OCI-LY7 (cell line): ENCODE results near the gene IMMP2L. TPM values are rescaled to one million over a fixed set of nuclear protein-coding genes. Genes with fewer than 3 reads are reported as not detected.

Source experiments
- BruUV-seq: library from RNA; stranded (reverse); fragments of 400-500 nt; replicated peaks from 2 replicates; lab custom pipeline; 2021; lab: Mats Ljungman, UMichigan
- CTCF ChIA-PET: fragments of 300-600 bp; sonication (Branson Sonifier 250); formaldehyde crosslinking; loops from one replicate; lab custom pipeline; 2022; ENCODE audit warnings: antibody characterized with exemption; ENCODE audit not compliant: unreplicated experiment; lab: Charles Lee
- POLR2A ChIA-PET: fragments of 300-600 bp; sonication (Branson Sonifier 250); formaldehyde crosslinking; loops from one replicate; lab custom pipeline; 2022; ENCODE audit warnings: antibody characterized with exemption; lab: Charles Lee
- DNase-seq: peaks from one replicate; pipeline ENCODE4 v3.0.0-alpha.2; 2015; ENCODE audit warnings: low spot score
- H2AFZ ChIP-seq: fragments of 200-600 bp; sonication (generic), shearing (Covaris generic); 2 replicates; pipeline ENCODE4 v1.6.1; 2014; ENCODE audit warnings: mild to moderate bottlenecking, antibody characterized with exemption, low read length, moderate library complexity
- H3K27ac ChIP-seq: fragments of 200-600 bp; sonication (generic); 2 replicates; pipeline ENCODE4 v1.5.1; 2014; ENCODE audit warnings: mixed run types, low read depth, mild to moderate bottlenecking, moderate library complexity, low read length, inconsistent platforms; ENCODE audit not compliant: poor library complexity, severe bottlenecking
- H3K36me3 ChIP-seq: fragments of 200-600 bp; sonication (generic); 2 replicates; pipeline ENCODE4 v1.6.1; 2014; ENCODE audit warnings: mild to moderate bottlenecking, antibody characterized with exemption, low read length, moderate library complexity, mixed read lengths; ENCODE audit not compliant: insufficient read depth
- H3K4me1 ChIP-seq: fragments of 200-600 bp; sonication (generic); 2 replicates; pipeline ENCODE4 v1.5.1; 2014; ENCODE audit warnings: mild to moderate bottlenecking, low read length; ENCODE audit not compliant: insufficient read depth, poor library complexity, severe bottlenecking
- H3K4me2 ChIP-seq: fragments of 200-600 bp; sonication (generic); 2 replicates; pipeline ENCODE4 v1.6.1; 2014; ENCODE audit warnings: mild to moderate bottlenecking, low read length
- H3K4me3 ChIP-seq: fragments of 200-600 bp; sonication (generic); 2 replicates; pipeline ENCODE4 v1.5.1; 2014; ENCODE audit warnings: mild to moderate bottlenecking, low read depth, low read length; ENCODE audit not compliant: poor library complexity, severe bottlenecking
- H3K79me2 ChIP-seq: fragments of 200-600 bp; sonication (generic); 2 replicates; pipeline ENCODE4 v1.6.1; 2016; ENCODE audit warnings: low read depth, mild to moderate bottlenecking, low read length, moderate library complexity, mixed read lengths; ENCODE audit not compliant: insufficient read depth
- H3K9me2 ChIP-seq: fragments of 200-600 bp; sonication (generic); 2 replicates; pipeline ENCODE4 v1.6.1; 2016; ENCODE audit warnings: mild to moderate bottlenecking, low read length, mixed read lengths; ENCODE audit not compliant: insufficient read depth
- H3K9me3 ChIP-seq: fragments of 200-600 bp; sonication (generic); 2 replicates; pipeline ENCODE4 v1.6.1; 2014; ENCODE audit warnings: mild to moderate bottlenecking, mixed run types, low read length, mixed read lengths
- H4K20me1 ChIP-seq: fragments of 200-600 bp; sonication (generic); 2 replicates; pipeline ENCODE4 v1.6.1; 2014; ENCODE audit warnings: mild to moderate bottlenecking, antibody characterized with exemption, low read length, moderate library complexity, mixed read lengths; ENCODE audit not compliant: insufficient read depth
- EZH2phosphoT487 ChIP-seq: fragments of 200-600 bp; sonication (generic); IDR thresholded peaks from 2 replicates; pipeline ENCODE4 v1.6.1; 2018; ENCODE audit warnings: low read depth, borderline replicate concordance, mild to moderate bottlenecking, mixed run types, antibody characterized with exemption, low read length, moderate library complexity, mixed read lengths
- intact Hi-C: fragments of 100-400 bp; cut with micrococcal nuclease; formaldehyde crosslinking; loops from one replicate; pipeline ENCODE4 v1.10.0; 2022; ENCODE audit not compliant: unreplicated experiment
- total RNA-seq, 2 experiments: library from RNA; depleted of rRNA in 1 of 2; stranded (reverse); fragments of >200 nt in 1 of 2; shearing (Covaris generic) in 1 of 2; gene quantifications; 2 replicates each; pipeline ENCODE4 v1.2.3, GENCODE V29; 2014 to 2022
- TF ChIP-seq, protein P1 (sequence below): fragments of 200-600 bp; sonication (generic); conservative IDR thresholded peaks from 2 replicates; pipeline ENCODE4 v1.5.1; 2014; ENCODE audit warnings: mild to moderate bottlenecking, antibody characterized with exemption, low read length, moderate library complexity, mixed read lengths

Gene IMMP2L
- total RNA-seq, 2 experiments from 2014 or later, result 8.0 to 25.4 TPM

GRCh38 chr7:111521660-111522059 is 40.6 kb downstream of the IMMP2L start:
- Histone ChIP-seq H3K79me2 (no peaks in the 10 kb centered on the region), H2AFZ (no peak overlapping the region), H3K4me3 (no peak overlapping the region), H3K9me3 (no peaks in the 10 kb centered on the region), H3K9me2 (no peaks in the 10 kb centered on the region), H3K36me3 (0 out of 2 replicates have a peak, but pooled peaks cover 3% of the 10 kb centered on the region), H3K4me1 (peaks cover 5% of the 10 kb centered on the region), H3K27ac (no peak overlapping the region), H4K20me1 (no peaks in the 10 kb centered on the region), H3K4me2 (no peak overlapping the region)
- BruUV-seq, result no TSS peak
- intact Hi-C loops, result no loop called here
- TF ChIP-seq, protein P1, sequence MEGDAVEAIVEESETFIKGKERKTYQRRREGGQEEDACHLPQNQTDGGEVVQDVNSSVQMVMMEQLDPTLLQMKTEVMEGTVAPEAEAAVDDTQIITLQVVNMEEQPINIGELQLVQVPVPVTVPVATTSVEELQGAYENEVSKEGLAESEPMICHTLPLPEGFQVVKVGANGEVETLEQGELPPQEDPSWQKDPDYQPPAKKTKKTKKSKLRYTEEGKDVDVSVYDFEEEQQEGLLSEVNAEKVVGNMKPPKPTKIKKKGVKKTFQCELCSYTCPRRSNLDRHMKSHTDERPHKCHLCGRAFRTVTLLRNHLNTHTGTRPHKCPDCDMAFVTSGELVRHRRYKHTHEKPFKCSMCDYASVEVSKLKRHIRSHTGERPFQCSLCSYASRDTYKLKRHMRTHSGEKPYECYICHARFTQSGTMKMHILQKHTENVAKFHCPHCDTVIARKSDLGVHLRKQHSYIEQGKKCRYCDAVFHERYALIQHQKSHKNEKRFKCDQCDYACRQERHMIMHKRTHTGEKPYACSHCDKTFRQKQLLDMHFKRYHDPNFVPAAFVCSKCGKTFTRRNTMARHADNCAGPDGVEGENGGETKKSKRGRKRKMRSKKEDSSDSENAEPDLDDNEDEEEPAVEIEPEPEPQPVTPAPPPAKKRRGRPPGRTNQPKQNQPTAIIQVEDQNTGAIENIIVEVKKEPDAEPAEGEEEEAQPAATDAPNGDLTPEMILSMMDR, result no peak
- no peak for TF ChIP-seq EZH2phosphoT487
- DNase-seq, result no peak
- ChIA-PET CTCF (no interaction called here), POLR2A (interaction anchor here (0.8 kb wide), 1 partner anchor 13 kb away, joined by 3 read pairs; no protein-coding TSS in a partner anchor)

- no peak overlapping the region for H3K4me2 ChIP-seq
- H2AFZ ChIP-seq, result no peak overlapping the region
- no peaks in the 10 kb centered on the region for H3K9me3 ChIP-seq
- 0 out of 2 replicates have a peak, but pooled peaks cover 3% of the 10 kb centered on the region for H3K36me3 ChIP-seq
- ChIA-PET CTCF (no interaction called here), POLR2A (interaction anchor here (1.2 kb wide), 1 partner anchor 8 kb away, joined by 4 read pairs; no protein-coding TSS in a partner anchor)
- TF ChIP-seq EZH2phosphoT487, result no peak
- TF ChIP-seq, protein P1, result no peak
- no peak overlapping the region for H3K27ac ChIP-seq
- H3K79me2 ChIP-seq, result no peaks in the 10 kb centered on the region
- no peaks in the 10 kb centered on the region for H4K20me1 ChIP-seq
- no peaks in the 10 kb centered on the region for H3K4me1 ChIP-seq
- no peak for DNase-seq
- intact Hi-C loops, result no loop called here
- no TSS peak for BruUV-seq
- H3K9me2 ChIP-seq, result no peaks in the 10 kb centered on the region
- H3K4me3 ChIP-seq, result no peak overlapping the region
Observed at GRCh38 chr7:111518264-111518663, 44.0 kb downstream of the IMMP2L start.

GRCh38 chr7:111517549-111517951 is 44.7 kb downstream of the IMMP2L start:
- DNase-seq, result no peak

More at GRCh38 chr7:111517549-111517951, 44.7 kb downstream of the IMMP2L start:
- BruUV-seq, result no TSS peak
- Histone ChIP-seq H2AFZ (no peak overlapping the region), H3K9me3 (no peaks in the 10 kb centered on the region), H3K4me2 (no peak overlapping the region), H3K4me1 (no peaks in the 10 kb centered on the region), H3K27ac (no peak overlapping the region), H3K36me3 (0 out of 2 replicates have a peak, but pooled peaks cover 3% of the 10 kb centered on the region), H3K9me2 (no peaks in the 10 kb centered on the region), H3K4me3 (no peak overlapping the region), H4K20me1 (no peaks in the 10 kb centered on the region), H3K79me2 (no peaks in the 10 kb centered on the region)
- intact Hi-C loops, result no loop called here
- ChIA-PET POLR2A (interaction anchor here (1.6 kb wide), 1 partner anchor 9 kb away, joined by 10 read pairs; no protein-coding TSS in a partner anchor), CTCF (no interaction called here)
- TF ChIP-seq, protein P1, result no peak
- no peak for TF ChIP-seq EZH2phosphoT487
